GM19397 (cell line): ENCODE data around the gene LTBP1.
"Not testable (repeated sequence)": the region's sequence is repeated elsewhere in the genome, so short reads cannot be mapped to it uniquely, and the experiment has no call there.

Source experiments
- ATAC-seq: cut with Tn5 transposase; IDR thresholded peaks from one replicate; pipeline ENCODE4 v1.9.1; 2021; ENCODE audit warnings: mild to moderate bottlenecking, moderate library complexity; ENCODE audit not compliant: unreplicated experiment

The LTBP1 gene, protein sequence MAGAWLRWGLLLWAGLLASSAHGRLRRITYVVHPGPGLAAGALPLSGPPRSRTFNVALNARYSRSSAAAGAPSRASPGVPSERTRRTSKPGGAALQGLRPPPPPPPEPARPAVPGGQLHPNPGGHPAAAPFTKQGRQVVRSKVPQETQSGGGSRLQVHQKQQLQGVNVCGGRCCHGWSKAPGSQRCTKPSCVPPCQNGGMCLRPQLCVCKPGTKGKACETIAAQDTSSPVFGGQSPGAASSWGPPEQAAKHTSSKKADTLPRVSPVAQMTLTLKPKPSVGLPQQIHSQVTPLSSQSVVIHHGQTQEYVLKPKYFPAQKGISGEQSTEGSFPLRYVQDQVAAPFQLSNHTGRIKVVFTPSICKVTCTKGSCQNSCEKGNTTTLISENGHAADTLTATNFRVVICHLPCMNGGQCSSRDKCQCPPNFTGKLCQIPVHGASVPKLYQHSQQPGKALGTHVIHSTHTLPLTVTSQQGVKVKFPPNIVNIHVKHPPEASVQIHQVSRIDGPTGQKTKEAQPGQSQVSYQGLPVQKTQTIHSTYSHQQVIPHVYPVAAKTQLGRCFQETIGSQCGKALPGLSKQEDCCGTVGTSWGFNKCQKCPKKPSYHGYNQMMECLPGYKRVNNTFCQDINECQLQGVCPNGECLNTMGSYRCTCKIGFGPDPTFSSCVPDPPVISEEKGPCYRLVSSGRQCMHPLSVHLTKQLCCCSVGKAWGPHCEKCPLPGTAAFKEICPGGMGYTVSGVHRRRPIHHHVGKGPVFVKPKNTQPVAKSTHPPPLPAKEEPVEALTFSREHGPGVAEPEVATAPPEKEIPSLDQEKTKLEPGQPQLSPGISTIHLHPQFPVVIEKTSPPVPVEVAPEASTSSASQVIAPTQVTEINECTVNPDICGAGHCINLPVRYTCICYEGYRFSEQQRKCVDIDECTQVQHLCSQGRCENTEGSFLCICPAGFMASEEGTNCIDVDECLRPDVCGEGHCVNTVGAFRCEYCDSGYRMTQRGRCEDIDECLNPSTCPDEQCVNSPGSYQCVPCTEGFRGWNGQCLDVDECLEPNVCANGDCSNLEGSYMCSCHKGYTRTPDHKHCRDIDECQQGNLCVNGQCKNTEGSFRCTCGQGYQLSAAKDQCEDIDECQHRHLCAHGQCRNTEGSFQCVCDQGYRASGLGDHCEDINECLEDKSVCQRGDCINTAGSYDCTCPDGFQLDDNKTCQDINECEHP (N-terminal part only)

DNA sequence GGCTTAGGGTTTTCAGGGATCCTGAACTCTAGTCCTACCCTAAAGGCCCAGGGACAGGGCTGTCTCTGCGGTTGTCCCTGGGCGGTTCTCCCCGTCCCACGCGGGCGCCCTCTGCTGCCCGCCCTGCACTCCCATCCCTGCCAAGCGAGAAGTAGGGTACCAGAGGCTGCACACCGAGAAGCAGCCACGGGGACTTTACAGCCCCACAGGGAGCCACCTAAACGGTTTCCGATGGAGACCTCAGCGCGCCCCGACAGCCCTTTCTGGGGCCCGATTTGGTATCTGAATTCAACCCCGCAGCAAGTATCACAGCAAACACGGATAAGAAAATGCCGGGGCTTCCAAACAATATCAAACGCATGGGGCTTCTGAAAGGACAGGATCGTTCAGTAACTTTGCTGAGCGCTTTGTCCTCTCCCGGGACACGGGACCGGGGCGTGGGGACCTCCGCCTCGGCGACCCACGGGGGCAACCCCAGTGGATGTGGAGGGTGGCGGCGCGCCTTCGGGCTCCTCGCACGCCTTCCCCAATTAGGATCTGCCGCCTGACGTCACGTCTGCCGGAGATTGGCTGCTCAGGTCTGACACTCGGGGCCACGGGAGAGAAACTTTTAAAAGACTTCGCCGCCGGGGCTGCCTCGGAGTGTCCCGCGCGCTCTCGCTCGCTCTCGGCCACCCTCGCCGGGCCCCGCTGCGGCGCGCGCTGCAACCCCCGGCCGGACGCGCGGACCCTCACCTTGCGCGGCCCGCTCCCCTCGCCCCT, at the start of gene LTBP1:
Gene LTBP1, plus strand, starts transcription at position 640 of the 762 bp plus-strand sequence. CDS start 372 bp downstream, outside the sequence.
- ATAC-seq, result peak; percentile 70

DNA sequence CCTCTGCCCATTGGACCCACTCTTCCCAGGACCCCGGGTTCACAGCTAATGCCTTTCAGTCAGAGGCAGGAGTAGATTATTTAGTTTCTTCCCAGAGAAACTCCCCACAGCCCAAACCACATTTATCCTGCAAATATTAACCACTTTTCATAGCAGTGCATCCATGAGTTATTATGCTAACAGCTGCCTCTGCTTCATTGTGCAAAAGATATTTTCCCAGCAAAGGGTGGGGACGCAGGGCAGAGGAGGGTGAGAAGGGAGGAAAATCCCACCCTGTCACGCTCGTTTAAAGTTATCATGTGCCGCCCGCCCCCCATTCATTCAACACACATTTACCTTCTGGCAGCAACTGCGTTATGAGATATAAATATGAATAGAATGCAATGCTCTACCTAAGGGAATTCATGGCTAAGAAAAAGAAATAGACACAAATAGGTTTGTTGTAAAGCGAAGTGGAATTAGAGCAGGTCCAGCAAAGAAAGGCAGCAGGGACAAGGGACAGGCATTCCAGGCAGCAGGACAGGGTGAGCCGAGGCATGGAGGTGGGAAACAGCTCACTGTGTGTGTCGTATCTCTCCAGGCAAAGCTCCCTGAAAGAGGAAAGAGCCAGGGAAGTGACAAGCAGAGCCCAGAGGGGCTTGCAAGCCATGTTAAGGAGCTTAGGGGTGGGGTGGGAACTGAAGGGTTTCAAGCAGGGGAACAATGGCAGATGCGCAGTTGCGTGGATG, 46.3 kb upstream of the LTBP1 start:
- ATAC-seq, result no peak

- ATAC-seq, result no peak
Measured at GRCh38 chr2:32901313-32901712, 45.4 kb upstream of the LTBP1 start.

DNA sequence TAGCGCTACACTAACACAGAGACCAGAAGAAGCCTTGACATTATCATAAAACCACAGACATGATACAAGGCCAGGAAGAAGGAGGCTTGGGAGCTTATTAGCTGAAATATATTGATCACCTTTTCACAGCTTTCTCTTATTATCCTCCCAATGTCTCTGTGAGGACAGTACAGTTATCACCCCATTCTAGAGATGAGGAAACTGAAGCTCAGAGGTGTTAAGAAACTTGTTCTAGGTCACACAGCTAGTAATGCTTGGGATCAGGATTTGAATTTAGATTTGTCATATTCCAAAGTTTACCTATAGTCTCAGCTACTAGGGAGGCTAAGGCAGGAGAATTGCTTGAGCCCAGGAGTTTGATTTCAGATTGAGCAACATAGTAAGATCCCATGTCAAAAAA, 44.6 kb upstream of the LTBP1 start:
- ATAC-seq, result no peak

- ATAC-seq, result no peak
Measured at GRCh38 chr2:32902986-32903385, 43.8 kb upstream of the LTBP1 start.

DNA sequence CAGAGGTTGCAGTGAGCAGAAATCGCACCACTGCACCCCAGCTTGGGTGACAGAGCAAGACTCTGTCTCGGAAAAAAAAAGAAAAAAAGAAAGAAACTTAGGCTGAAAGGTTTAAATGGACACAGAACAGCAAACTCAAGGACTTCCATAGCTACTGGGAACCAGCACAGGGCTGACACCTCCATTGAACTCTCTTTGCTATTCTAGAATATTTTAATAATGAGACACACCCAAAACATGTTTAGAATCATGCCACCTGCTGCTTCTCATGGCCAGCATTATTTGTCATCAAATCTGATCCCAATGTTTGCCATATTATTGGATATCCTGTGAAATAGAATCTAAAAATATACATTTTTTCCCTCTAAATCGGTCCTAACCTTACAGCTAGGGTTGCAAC, 42.7 kb upstream of the LTBP1 start:
- no peak for ATAC-seq

DNA sequence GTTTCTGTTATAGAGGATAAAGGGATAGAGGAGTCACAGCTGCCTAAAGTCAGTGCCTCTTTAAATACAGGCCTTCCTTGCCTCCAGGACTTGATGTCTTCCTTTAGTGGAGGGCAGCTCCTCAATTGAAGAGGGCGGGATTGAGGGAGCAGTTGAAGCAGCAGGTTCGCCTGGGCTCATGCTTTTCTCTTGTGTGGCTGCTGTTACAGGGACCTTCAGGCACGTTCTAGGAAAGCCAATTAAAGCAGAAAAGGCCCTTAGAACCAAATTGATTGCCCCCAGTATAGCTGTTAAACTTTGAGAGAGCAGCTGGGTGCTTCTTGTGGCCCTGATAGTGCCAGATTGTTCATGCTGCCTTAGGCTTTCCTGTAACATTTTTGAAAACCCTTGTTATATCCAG, 42.0 kb upstream of the LTBP1 start:
- ATAC-seq, result no peak

DNA sequence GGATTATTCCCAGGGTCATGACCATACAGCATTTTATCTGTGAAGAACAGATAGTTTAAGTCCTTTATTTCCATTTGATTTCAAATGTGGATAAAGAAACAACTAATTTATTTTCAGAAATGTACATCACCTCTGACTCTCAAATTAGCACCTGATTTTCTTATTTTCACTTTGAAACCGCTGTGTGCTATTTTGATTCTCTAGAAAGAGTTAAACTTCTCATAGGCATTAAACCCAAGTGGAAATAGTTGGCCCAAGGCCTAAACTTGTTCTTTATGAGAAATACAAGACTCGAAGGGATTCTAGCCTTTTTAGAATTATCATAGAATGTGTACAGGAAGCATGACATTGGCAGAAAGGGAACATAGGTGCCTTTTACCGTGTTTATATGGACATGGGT, 41.5 kb upstream of the LTBP1 start:
- ATAC-seq, result no peak

DNA sequence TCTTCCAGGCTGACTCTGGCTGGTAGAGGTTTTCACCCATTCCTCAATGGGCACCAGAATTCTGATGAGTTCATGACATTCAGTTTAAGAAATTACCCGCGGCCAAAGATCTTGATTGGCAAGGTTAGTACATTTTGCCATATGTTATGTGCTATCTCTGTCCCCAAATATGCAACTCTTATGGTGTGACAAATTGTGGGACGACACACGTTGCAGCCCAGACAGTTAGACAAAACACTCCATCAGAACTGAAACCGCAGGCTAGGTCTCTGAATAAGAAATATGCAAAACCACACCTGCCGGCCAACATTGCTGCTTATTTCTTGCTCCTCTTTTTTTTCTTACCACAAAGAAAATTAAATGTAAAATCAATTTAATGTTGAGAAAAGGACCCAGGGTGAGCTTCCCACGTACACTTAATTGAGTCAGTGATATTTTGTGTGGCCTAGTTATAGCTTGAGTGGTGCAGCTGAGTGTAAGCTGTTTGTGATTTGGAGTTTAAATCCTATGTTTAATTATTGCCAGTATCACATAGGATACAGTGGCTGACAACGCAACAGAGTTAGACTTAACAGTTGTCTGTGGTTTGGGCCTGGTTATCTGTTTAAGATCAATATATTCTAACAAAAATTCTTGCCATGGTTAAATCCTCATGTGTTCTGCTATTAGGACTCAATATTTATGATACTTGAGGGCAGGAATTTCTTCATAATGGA, 35.7 kb upstream of the LTBP1 start:
- peak; percentile 96 for ATAC-seq

DNA sequence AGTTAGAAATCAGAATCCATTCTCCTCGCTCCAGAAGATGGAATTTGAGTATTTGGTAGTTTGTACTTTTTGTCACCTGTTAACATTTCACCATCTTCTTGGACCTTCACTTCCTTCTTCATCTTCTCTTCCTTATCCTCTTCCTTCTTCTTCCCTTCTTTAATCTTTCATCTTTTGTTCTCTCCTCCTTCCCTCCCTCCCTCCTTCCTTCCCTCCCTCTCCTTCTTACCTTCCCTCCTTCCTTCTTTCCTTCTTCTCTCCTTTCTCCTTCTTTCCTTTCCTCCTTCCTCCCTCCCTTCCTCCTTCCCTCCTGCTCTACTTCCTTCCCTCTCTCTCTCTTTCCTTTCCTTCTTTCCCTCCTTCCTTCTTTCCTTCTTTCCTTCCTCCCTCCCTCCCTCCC, 31.1 kb upstream of the LTBP1 start:
- no peak for ATAC-seq

DNA sequence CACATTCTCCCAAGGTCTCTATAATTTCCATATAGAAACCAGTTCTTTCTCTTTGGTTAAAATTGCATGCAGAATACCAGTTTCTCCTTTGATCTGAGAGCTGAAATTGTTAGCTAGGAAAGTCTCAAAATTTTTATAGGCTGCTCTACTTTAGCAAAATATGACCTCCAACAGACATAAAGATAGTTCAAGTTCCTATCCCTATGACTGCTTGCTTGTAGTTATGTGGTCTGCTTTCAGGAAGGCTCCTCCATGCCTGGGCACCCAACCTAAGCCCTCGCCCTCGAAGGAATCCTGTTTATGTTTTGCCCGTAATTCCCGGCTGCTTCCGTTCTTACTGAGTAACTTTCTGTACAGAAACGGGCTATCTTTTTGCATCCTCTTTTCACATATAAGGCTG, 28.0 kb upstream of the LTBP1 start:
- ATAC-seq, result no peak

- not testable (repeated sequence) for ATAC-seq
Measured at GRCh38 chr2:32919901-32920300, 26.9 kb upstream of the LTBP1 start.

- ATAC-seq, result not testable (repeated sequence)
Measured at GRCh38 chr2:32921486-32921885, 25.3 kb upstream of the LTBP1 start.

GRCh38 chr2:32922501-32922900, 24.3 kb upstream of the LTBP1 start:
- ATAC-seq, result no peak

DNA sequence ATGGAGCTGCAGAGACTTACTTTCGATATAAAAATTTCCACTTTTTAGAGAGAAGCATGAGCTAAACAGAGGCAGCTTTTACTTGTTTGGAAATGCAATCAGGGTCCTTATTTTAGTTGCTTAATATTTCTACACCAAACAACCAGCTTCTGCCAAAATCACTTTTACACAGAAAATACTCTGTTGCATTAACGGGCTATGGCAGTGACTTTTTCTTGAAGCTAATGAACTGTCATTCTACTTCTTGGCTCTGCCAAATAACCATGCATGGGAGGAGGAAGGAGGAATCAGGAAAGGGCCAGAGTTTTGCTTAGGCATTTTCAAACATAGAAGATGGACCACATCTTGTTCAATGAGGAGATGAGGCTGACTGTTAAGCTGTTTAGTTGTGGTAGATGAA, 23.6 kb upstream of the LTBP1 start:
- ATAC-seq, result no peak

DNA sequence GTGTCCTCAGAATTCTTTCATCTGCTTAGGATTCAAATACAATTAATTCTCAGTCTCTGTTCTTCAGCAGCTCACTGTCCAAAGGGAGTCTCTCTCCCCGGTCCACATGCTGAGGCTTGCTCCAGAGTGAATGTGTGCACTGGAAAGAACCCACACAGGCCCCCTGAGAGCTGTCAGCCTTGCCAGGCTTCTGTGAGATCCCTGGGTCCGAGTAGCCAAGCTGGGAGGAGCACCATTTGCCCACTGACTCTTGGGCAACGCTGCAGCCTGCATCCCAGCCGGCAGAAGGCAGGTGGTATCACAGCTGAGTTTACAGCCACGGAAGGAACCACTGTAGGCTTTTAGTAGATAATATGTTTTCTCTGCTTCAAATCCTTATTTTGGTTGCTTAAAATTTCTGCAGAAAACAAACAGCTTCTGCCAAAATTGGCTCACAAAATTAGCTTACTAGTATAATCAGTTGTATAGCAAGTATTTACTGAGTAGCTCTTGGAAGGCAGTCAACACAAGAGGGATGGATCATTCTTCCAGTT, 21.4 kb upstream of the LTBP1 start:
- no peak for ATAC-seq

GRCh38 chr2:32925976-32926707, 20.6 kb upstream of the LTBP1 start:
- ATAC-seq, result no peak

DNA sequence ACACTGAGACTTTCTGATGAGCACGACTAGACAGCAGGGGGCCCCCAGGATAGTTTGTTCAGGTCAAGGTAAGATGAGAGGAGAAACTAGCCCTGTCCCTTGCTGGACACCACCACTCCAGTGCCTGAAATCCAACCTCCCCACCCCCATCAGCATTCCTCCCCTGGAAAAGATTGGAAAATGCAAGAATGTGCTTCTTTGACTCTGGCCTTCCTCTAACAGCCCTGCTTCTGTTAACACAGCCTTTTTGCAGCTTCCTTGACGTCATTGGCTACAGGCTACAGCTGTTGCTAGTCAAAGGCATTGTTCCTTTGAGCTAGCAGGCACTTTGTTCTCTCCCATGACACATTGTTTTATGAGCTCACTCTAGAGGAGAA, 20.1 kb upstream of the LTBP1 start:
- ATAC-seq, result no peak
